Lower lobe of right lung (tissue), 2 donors: Measurements from ENCODE around the gene ATAT1. TPM values are rescaled to one million over a fixed set of nuclear protein-coding genes. Genes with fewer than 3 reads are reported as not detected.

ENCODE experiments used
- ATAC-seq, 2 donors: fragments of 200-7000 bp; cut with Tn5 transposase; one replicate each; pipeline ENCODE4 v1.9.1; 2020 to 2022; ENCODE audit warnings: mild to moderate bottlenecking in 2 of 2, moderate library complexity in 2 of 2
- DNase-seq: peaks from one replicate; pipeline ENCODE4 v3.0.0-alpha.2; 2020
- H3K27ac ChIP-seq: fragments of 200-600 bp; one replicate; pipeline ENCODE4 v1.8.0; 2022
- H3K27me3 ChIP-seq: fragments of 200-600 bp; one replicate; pipeline ENCODE4 v1.8.0; 2022; ENCODE audit warnings: low read depth
- H3K36me3 ChIP-seq: fragments of 200-600 bp; one replicate; pipeline ENCODE4 v1.8.0; 2022; ENCODE audit warnings: mild to moderate bottlenecking
- H3K4me1 ChIP-seq: fragments of 200-600 bp; one replicate; pipeline ENCODE4 v1.8.0; 2022
- H3K4me3 ChIP-seq: fragments of 200-600 bp; one replicate; pipeline ENCODE4 v1.8.0; 2022; ENCODE audit warnings: mild to moderate bottlenecking
- H3K9me3 ChIP-seq: fragments of 200-600 bp; one replicate; pipeline ENCODE4 v1.8.0; 2022
- CTCF ChIP-seq: fragments of 200-600 bp; IDR thresholded peaks from one replicate; pipeline ENCODE4 v1.8.0; 2022; ENCODE audit warnings: antibody characterized with exemption, mild to moderate bottlenecking
- intact Hi-C: fragments of 100-400 bp; cut with DNase I; formaldehyde crosslinking; loops from one replicate; pipeline ENCODE4 v1.11.0; 2022
- long read RNA-seq: library from polyadenylated mRNA; unstranded; transcript quantifications from one replicate; pipeline ENCODE4 v2.0.0, GENCODE V29; 2021
- total RNA-seq: library from RNA; stranded (reverse); fragmentation: NEBNext Ultra II Directional; extraction: Animal tissue kit (Norgen Biotek cat#: 25700); gene quantifications from one replicate; pipeline ENCODE4 v1.2.1, GENCODE V29; 2021
- donor health status: DM: no; HTN: yes; CAD: no; lungs with severe emphysema.

The ATAT1 gene
- 8.9 TPM for total RNA-seq
- long read RNA-seq, partial matches to known transcripts = 2 of 5 reads
- long read RNA-seq, other reads (novel, unspliced or antisense) = 1 of 5 reads

- peak within 1 kb of the TSS; percentile 67 for H3K4me3 ChIP-seq
- H3K27ac ChIP-seq = peak within 1 kb of the TSS; percentile 91
- H3K27me3 ChIP-seq = no peaks in the 10 kb centered on the region
- ATAC-seq (peak; percentile 97 to 99), DNase-seq (peak; percentile 94)
- no peaks in the 10 kb centered on the region for H3K9me3 ChIP-seq
- H3K4me1 ChIP-seq = peaks cover 19% of the 10 kb centered on the region
- intact Hi-C loops = no loop called here
- peaks cover 71% of the 10 kb centered on the region for H3K36me3 ChIP-seq
- TF ChIP-seq CTCF = peak; percentile 39
Observed at GRCh38 chr6:30626484-30627366, at the start of gene ATAT1. Gene ATAT1, plus strand, starts transcription at chr6:30626874.

GRCh38 chr6:30578051-30578450 is 48.6 kb upstream of the ATAT1 start:
- intact Hi-C loops = no loop called here
- ATAC-seq (no peak), DNase-seq (no peak)
- peaks cover 14% of the 10 kb centered on the region for H3K4me1 ChIP-seq
- H3K4me3 ChIP-seq = no peak overlapping the region
- H3K36me3 ChIP-seq = peaks cover 69% of the 10 kb centered on the region
- no peak overlapping the region for H3K27ac ChIP-seq
- no peaks in the 10 kb centered on the region for H3K27me3 ChIP-seq
- no peak for TF ChIP-seq CTCF
- H3K9me3 ChIP-seq = no peaks in the 10 kb centered on the region

- DNase-seq (no peak), ATAC-seq (no peak)
- Histone ChIP-seq H3K36me3 (peaks cover 100% of the 10 kb centered on the region), H3K4me3 (no peak overlapping the region), H3K9me3 (no peaks in the 10 kb centered on the region), H3K27me3 (no peaks in the 10 kb centered on the region), H3K27ac (no peak overlapping the region), H3K4me1 (no peaks in the 10 kb centered on the region)
- intact Hi-C loops = no loop called here
- TF ChIP-seq CTCF = no peak
Observed at GRCh38 chr6:30583921-30584320, 42.8 kb upstream of the ATAT1 start.

- DNase-seq = no peak
- H3K36me3 ChIP-seq = peaks cover 100% of the 10 kb centered on the region
- TF ChIP-seq CTCF = no peak
- no peak overlapping the region for H3K27ac ChIP-seq
- intact Hi-C loops = no loop called here
- no peaks in the 10 kb centered on the region for H3K9me3 ChIP-seq
- no peak overlapping the region for H3K4me3 ChIP-seq
- H3K27me3 ChIP-seq = no peaks in the 10 kb centered on the region
- peaks cover 10% of the 10 kb centered on the region for H3K4me1 ChIP-seq
- peak in 1 of 2 donors; percentile 35 for ATAC-seq
Observed at GRCh38 chr6:30589754-30590358, 36.8 kb upstream of the ATAT1 start.

- peak overlapping the region; percentile 56 for H3K27ac ChIP-seq
- intact Hi-C loops = no loop called here
- H3K4me3 ChIP-seq = no peak overlapping the region
- ATAC-seq (peak in 1 of 2 donors; percentile 8), DNase-seq (no peak)
- peaks cover 10% of the 10 kb centered on the region for H3K4me1 ChIP-seq
- no peak for TF ChIP-seq CTCF
- H3K36me3 ChIP-seq = peaks cover 100% of the 10 kb centered on the region
- H3K27me3 ChIP-seq = no peaks in the 10 kb centered on the region
- H3K9me3 ChIP-seq = no peaks in the 10 kb centered on the region
Observed at GRCh38 chr6:30590509-30590908, 36.2 kb upstream of the ATAT1 start.
